ENCODE data around the gene GCHFR.

The GCHFR gene

GRCh38 chr15:40787991-40788390 lies 24.1 kb downstream of the GCHFR start:
- H3K36me3 ChIP-seq (ENCODE audit: control insufficient read depth, low read length) = no peaks in the 10 kb centered on the region
- H3K27me3 ChIP-seq (ENCODE audit: control insufficient read depth, low read length) = no peaks in the 10 kb centered on the region
- no peak overlapping the region for H3K27ac ChIP-seq (ENCODE audit: low read depth, low read length)
- H3K4me3 ChIP-seq (ENCODE audit: low read length) = no peak overlapping the region
- TF ChIP-seq EZH2phosphoT487 (IDR thresholded peaks at IDR 0.05; ENCODE audit: borderline replicate concordance, low read length) (no peak), CTCF (IDR thresholded peaks at IDR 0.05; ENCODE audit: low read depth, low read length, poor library complexity, severe bottlenecking) (no peak)
- no peaks in the 10 kb centered on the region for H3F3A ChIP-seq (ENCODE audit: control insufficient read depth, insufficient read depth)
- peaks cover 12% of the 10 kb centered on the region for H3K79me2 ChIP-seq (ENCODE audit: control insufficient read depth, low read length)
- no peaks in the 10 kb centered on the region for H3K9me2 ChIP-seq (replicated peaks; ENCODE audit: control insufficient read depth, low read length)
- H3K4me2 ChIP-seq (ENCODE audit: low read length) = no peak overlapping the region
- H3K4me1 ChIP-seq (ENCODE audit: control insufficient read depth, low read length) = no peaks in the 10 kb centered on the region
- H4K20me1 ChIP-seq (ENCODE audit: control insufficient read depth, insufficient read depth, low read depth, low read length) = no peaks in the 10 kb centered on the region
- H3K9me3 ChIP-seq (ENCODE audit: control insufficient read depth, insufficient read depth, low read length) = no peaks in the 10 kb centered on the region

GRCh38 chr15:40789119-40789518 lies 25.3 kb downstream of the GCHFR start:
- Histone ChIP-seq H3K4me1 (ENCODE audit: control insufficient read depth, low read length) (no peaks in the 10 kb centered on the region), H3K9me2 (replicated peaks; ENCODE audit: control insufficient read depth, low read length) (no peaks in the 10 kb centered on the region), H3K79me2 (ENCODE audit: control insufficient read depth, low read length) (peaks cover 19% of the 10 kb centered on the region), H3K36me3 (ENCODE audit: control insufficient read depth, low read length) (0 out of 2 replicates have a peak, but pooled peaks cover 2% of the 10 kb centered on the region), H3K4me2 (ENCODE audit: low read length) (no peak overlapping the region), H3F3A (ENCODE audit: control insufficient read depth, insufficient read depth) (no peaks in the 10 kb centered on the region), H3K27me3 (ENCODE audit: control insufficient read depth, low read length) (no peaks in the 10 kb centered on the region), H4K20me1 (ENCODE audit: control insufficient read depth, insufficient read depth, low read depth, low read length) (0 out of 2 replicates have a peak, but pooled peaks cover 4% of the 10 kb centered on the region), H3K9me3 (ENCODE audit: control insufficient read depth, insufficient read depth, low read length) (no peaks in the 10 kb centered on the region), H3K27ac (ENCODE audit: low read depth, low read length) (no peak overlapping the region), H3K4me3 (ENCODE audit: low read length) (no peak overlapping the region)
- TF ChIP-seq EZH2phosphoT487 (IDR thresholded peaks at IDR 0.05; ENCODE audit: borderline replicate concordance, low read length) = no peak
- no peak for TF ChIP-seq CTCF (IDR thresholded peaks at IDR 0.05; ENCODE audit: low read depth, low read length, poor library complexity, severe bottlenecking)

- Histone ChIP-seq H3F3A (ENCODE audit: control insufficient read depth, insufficient read depth) (no peaks in the 10 kb centered on the region), H3K79me2 (ENCODE audit: control insufficient read depth, low read length) (peaks cover 20% of the 10 kb centered on the region)
- TF ChIP-seq EZH2phosphoT487 (IDR thresholded peaks at IDR 0.05; ENCODE audit: borderline replicate concordance, low read length) = no peak
These were observed 26.1 kb downstream of the GCHFR start for GRCh38 chr15:40789999-40790398.

GRCh38 chr15:40790718-40791117 lies 26.9 kb downstream of the GCHFR start:
- TF ChIP-seq EZH2phosphoT487 (IDR thresholded peaks at IDR 0.05; ENCODE audit: borderline replicate concordance, low read length) (no peak), CTCF (IDR thresholded peaks at IDR 0.05; ENCODE audit: low read depth, low read length, poor library complexity, severe bottlenecking) (no peak)
- Histone ChIP-seq H3K9me2 (replicated peaks; ENCODE audit: control insufficient read depth, low read length) (no peaks in the 10 kb centered on the region), H3K4me3 (ENCODE audit: low read length) (no peak overlapping the region), H3K36me3 (ENCODE audit: control insufficient read depth, low read length) (0 out of 2 replicates have a peak, but pooled peaks cover 2% of the 10 kb centered on the region), H3K79me2 (ENCODE audit: control insufficient read depth, low read length) (peaks cover 23% of the 10 kb centered on the region), H3K4me2 (ENCODE audit: low read length) (no peak overlapping the region), H4K20me1 (ENCODE audit: control insufficient read depth, insufficient read depth, low read depth, low read length) (0 out of 2 replicates have a peak, but pooled peaks cover 4% of the 10 kb centered on the region), H3K4me1 (ENCODE audit: control insufficient read depth, low read length) (no peaks in the 10 kb centered on the region), H3F3A (ENCODE audit: control insufficient read depth, insufficient read depth) (no peaks in the 10 kb centered on the region), H3K27ac (ENCODE audit: low read depth, low read length) (no peak overlapping the region), H3K9me3 (ENCODE audit: control insufficient read depth, insufficient read depth, low read length) (no peaks in the 10 kb centered on the region), H3K27me3 (ENCODE audit: control insufficient read depth, low read length) (no peaks in the 10 kb centered on the region)

More at GRCh38 chr15:40789999-40790398, 26.1 kb downstream of the GCHFR start:
- Histone ChIP-seq H3K27me3 (ENCODE audit: control insufficient read depth, low read length) (no peaks in the 10 kb centered on the region), H4K20me1 (ENCODE audit: control insufficient read depth, insufficient read depth, low read depth, low read length) (0 out of 2 replicates have a peak, but pooled peaks cover 4% of the 10 kb centered on the region), H3K4me3 (ENCODE audit: low read length) (no peak overlapping the region), H3K4me2 (ENCODE audit: low read length) (no peak overlapping the region), H3K9me2 (replicated peaks; ENCODE audit: control insufficient read depth, low read length) (no peaks in the 10 kb centered on the region), H3K9me3 (ENCODE audit: control insufficient read depth, insufficient read depth, low read length) (no peaks in the 10 kb centered on the region), H3K36me3 (ENCODE audit: control insufficient read depth, low read length) (0 out of 2 replicates have a peak, but pooled peaks cover 2% of the 10 kb centered on the region), H3K27ac (ENCODE audit: low read depth, low read length) (no peak overlapping the region), H3K4me1 (ENCODE audit: control insufficient read depth, low read length) (no peaks in the 10 kb centered on the region)
